HepG2 (cell line): ENCODE results near the gene CDK14. TPM values are rescaled to one million over a fixed set of nuclear protein-coding genes. Genes with fewer than 3 reads are reported as not detected.

Experiments used
- BCLAF1 ChIP-seq: fragments of 450-650 bp; IDR thresholded peaks from 2 replicates; pipeline ENCODE4 v1.6.1; 2017; ENCODE audit warnings: mild to moderate bottlenecking
- GPN1 ChIP-seq: sonication (generic); formaldehyde crosslinking; IDR thresholded peaks from 2 replicates; pipeline ENCODE4 v1.5.1; 2020; ENCODE audit warnings: missing genetic modification reagents, borderline replicate concordance
- HMGA1 ChIP-seq: sonication (generic); formaldehyde crosslinking; conservative IDR thresholded peaks from 2 replicates; pipeline ENCODE4 v1.4.0; 2020; ENCODE audit warnings: missing genetic modification reagents
- KDM5B ChIP-seq: sonication (generic); formaldehyde crosslinking; IDR thresholded peaks from 2 replicates; pipeline ENCODE4 v1.4.0; 2020; ENCODE audit warnings: missing genetic modification reagents, mild to moderate bottlenecking, borderline replicate concordance
- KLF16 ChIP-seq, 2 experiments: sonication (generic) in 1 of 2; formaldehyde crosslinking in 1 of 2; IDR thresholded peaks; 2 replicates each; pipeline versions ENCODE4 v1.6.1 to v1.8.0; 2016 to 2023; ENCODE audit warnings: missing genetic modification reagents in 2 of 2, missing compliant biosample characterization in 1 of 2
- LCORL ChIP-seq, 2 experiments: fragments of 450-650 bp in 1 of 2; sonication (generic) in 1 of 2; formaldehyde crosslinking in 1 of 2; IDR thresholded peaks; 2 replicates each; pipeline versions ENCODE4 v1.5.0 to v1.6.1; 2017 to 2020; ENCODE audit warnings: antibody characterized with exemption in 1 of 2, missing genetic modification reagents in 1 of 2
- NR2F2 ChIP-seq: IDR thresholded peaks from 2 replicates; pipeline ENCODE4 v1.6.1; 2012; ENCODE audit warnings: low read depth, inconsistent platforms, borderline replicate concordance
- SALL1 ChIP-seq: sonication (generic); formaldehyde crosslinking; IDR thresholded peaks from 2 replicates; pipeline ENCODE4 v1.8.0; 2022; ENCODE audit warnings: mild to moderate bottlenecking, missing genetic modification reagents
- SCMH1 ChIP-seq: sonication (generic); formaldehyde crosslinking; IDR thresholded peaks from 2 replicates; pipeline ENCODE4 v1.9.0; 2021; ENCODE audit warnings: missing genetic modification reagents, mild to moderate bottlenecking, borderline replicate concordance
- SSRP1 ChIP-seq: IDR thresholded peaks from 2 replicates; pipeline ENCODE4 v1.6.1; 2016; ENCODE audit warnings: control low read depth
- TRIM24 ChIP-seq: sonication (generic); formaldehyde crosslinking; IDR thresholded peaks from 2 replicates; pipeline ENCODE4 v1.8.0; 2022; ENCODE audit warnings: mild to moderate bottlenecking, missing genetic modification reagents
- ZNF276 ChIP-seq: sonication (generic); formaldehyde crosslinking; IDR thresholded peaks from 2 replicates; pipeline ENCODE4 v1.4.0; 2020; ENCODE audit warnings: mild to moderate bottlenecking, low read depth, missing genetic modification reagents
- ZNF557 ChIP-seq: sonication (generic); formaldehyde crosslinking; IDR thresholded peaks from 2 replicates; pipeline ENCODE4 v1.4.0; 2020; ENCODE audit warnings: missing genetic modification reagents
- ZNF761 ChIP-seq: sonication (generic); formaldehyde crosslinking; conservative IDR thresholded peaks from 2 replicates; pipeline ENCODE4 v1.4.0; 2020; ENCODE audit warnings: mild to moderate bottlenecking, missing genetic modification reagents
- ZNF782 ChIP-seq: sonication (generic); formaldehyde crosslinking; IDR thresholded peaks from 2 replicates; pipeline ENCODE4 v1.4.0; 2020; ENCODE audit warnings: missing genetic modification reagents, mild to moderate bottlenecking, borderline replicate concordance
- polyA plus RNA-seq, 8 experiments: library from polyadenylated mRNA; depleted of rRNA in 3 of 8; stranded (reverse) in 7 of 8; unstranded in 1 of 8; fragments of >200 nt; fragmentation: Illumina TruSeq in 4 of 8; extraction: Trizol in 4 of 8; gene quantifications; 2 replicates each; pipeline versions ENCODE4 v1.2.1 to v1.2.3, GENCODE V29; 2011 to 2016; ENCODE audit warnings: low read depth in 4 of 8, missing spikeins in 1 of 8, mixed read lengths in 1 of 8; ENCODE audit not compliant: insufficient read depth in 1 of 8
- total RNA-seq, 5 experiments: library from RNA; depleted of rRNA; stranded (reverse); fragments of >200 nt; fragmentation: Illumina TruSeq; extraction: Trizol; gene quantifications; 2 replicates each; pipeline ENCODE4 v1.2.3, GENCODE V29; 2016; ENCODE audit warnings: low read depth in 1 of 5
- TF ChIP-seq, protein P1 (sequence below): IDR thresholded peaks from 2 replicates; pipeline ENCODE4 v1.6.1; 2016; ENCODE audit warnings: mild to moderate bottlenecking, missing biosample characterization, missing genetic modification reagents
- TF ChIP-seq, protein P2 (sequence below): sonication (generic); formaldehyde crosslinking; IDR thresholded peaks from 2 replicates; pipeline ENCODE4 v1.5.0; 2020; ENCODE audit warnings: mild to moderate bottlenecking, missing genetic modification reagents, borderline replicate concordance
- TF ChIP-seq, protein P3 (sequence below): sonication (generic); formaldehyde crosslinking; IDR thresholded peaks from 2 replicates; pipeline ENCODE4 v1.4.0; 2020; ENCODE audit warnings: missing genetic modification reagents

CDK14 gene
- total and polyA plus RNA-seq, 2 of the 13 experiments (the other 11 are each of a cell fraction or from before 2014, with no cell fraction given): 0.26 to 0.71 TPM

GRCh38 chr7:90595801-90596670 lies at the start of gene CDK14 (continued):
- no peak for TF ChIP-seq HMGA1
- TF ChIP-seq SALL1 (CRISPR knock-in tag): peak; percentile 59
- TF ChIP-seq ZNF276 (CRISPR knock-in tag): no peak
- peak; percentile 46; the same call in 1 of the 2 replicates for TF ChIP-seq KDM5B
- TF ChIP-seq, protein P1, sequence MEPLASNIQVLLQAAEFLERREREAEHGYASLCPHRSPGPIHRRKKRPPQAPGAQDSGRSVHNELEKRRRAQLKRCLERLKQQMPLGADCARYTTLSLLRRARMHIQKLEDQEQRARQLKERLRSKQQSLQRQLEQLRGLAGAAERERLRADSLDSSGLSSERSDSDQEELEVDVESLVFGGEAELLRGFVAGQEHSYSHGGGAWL (CRISPR knock-in tag): no peak
- TF ChIP-seq ZNF761 (CRISPR knock-in tag): no peak
- TF ChIP-seq, protein P2, sequence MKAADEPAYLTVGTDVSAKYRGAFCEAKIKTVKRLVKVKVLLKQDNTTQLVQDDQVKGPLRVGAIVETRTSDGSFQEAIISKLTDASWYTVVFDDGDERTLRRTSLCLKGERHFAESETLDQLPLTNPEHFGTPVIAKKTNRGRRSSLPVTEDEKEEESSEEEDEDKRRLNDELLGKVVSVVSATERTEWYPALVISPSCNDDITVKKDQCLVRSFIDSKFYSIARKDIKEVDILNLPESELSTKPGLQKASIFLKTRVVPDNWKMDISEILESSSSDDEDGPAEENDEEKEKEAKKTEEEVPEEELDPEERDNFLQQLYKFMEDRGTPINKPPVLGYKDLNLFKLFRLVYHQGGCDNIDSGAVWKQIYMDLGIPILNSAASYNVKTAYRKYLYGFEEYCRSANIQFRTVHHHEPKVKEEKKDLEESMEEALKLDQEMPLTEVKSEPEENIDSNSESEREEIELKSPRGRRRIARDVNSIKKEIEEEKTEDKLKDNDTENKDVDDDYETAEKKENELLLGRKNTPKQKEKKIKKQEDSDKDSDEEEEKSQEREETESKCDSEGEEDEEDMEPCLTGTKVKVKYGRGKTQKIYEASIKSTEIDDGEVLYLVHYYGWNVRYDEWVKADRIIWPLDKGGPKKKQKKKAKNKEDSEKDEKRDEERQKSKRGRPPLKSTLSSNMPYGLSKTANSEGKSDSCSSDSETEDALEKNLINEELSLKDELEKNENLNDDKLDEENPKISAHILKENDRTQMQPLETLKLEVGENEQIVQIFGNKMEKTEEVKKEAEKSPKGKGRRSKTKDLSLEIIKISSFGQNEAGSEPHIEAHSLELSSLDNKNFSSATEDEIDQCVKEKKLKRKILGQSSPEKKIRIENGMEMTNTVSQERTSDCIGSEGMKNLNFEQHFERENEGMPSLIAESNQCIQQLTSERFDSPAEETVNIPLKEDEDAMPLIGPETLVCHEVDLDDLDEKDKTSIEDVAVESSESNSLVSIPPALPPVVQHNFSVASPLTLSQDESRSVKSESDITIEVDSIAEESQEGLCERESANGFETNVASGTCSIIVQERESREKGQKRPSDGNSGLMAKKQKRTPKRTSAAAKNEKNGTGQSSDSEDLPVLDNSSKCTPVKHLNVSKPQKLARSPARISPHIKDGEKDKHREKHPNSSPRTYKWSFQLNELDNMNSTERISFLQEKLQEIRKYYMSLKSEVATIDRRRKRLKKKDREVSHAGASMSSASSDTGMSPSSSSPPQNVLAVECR (CRISPR knock-in tag): no peak; the same call in 1 of the 2 replicates
- no peak for TF ChIP-seq SCMH1 (CRISPR knock-in tag)
- no peak for TF ChIP-seq SSRP1 (CRISPR knock-in tag)
- TF ChIP-seq BCLAF1: no peak
- TF ChIP-seq TRIM24 (CRISPR knock-in tag): no peak
- TF ChIP-seq, protein P3, sequence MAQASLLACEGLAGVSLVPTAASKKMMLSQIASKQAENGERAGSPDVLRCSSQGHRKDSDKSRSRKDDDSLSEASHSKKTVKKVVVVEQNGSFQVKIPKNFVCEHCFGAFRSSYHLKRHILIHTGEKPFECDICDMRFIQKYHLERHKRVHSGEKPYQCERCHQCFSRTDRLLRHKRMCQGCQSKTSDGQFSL (CRISPR knock-in tag): no peak
- no peak for TF ChIP-seq ZNF782
- no peak for TF ChIP-seq ZNF557 (CRISPR knock-in tag)
- no peak for TF ChIP-seq LCORL (IDR thresholded peaks at IDR 0.05)
- TF ChIP-seq LCORL (CRISPR knock-in tag; IDR thresholded peaks at IDR 0.05): no peak
- no peak for TF ChIP-seq GPN1 (CRISPR knock-in tag)
- no peak for TF ChIP-seq NR2F2
- TF ChIP-seq KLF16 (CRISPR knock-in tag; IDR thresholded peaks at IDR 0.05): no peak
